Esophagus squamous epithelium (tissue), 4 donors: ENCODE results near the gene CHKB.
A peak's percentile ranks its signal among the peaks of the same experiment; 100 is the strongest.

Experiments used
- CTCF ChIP-seq, 6 experiments: fragments of 450-650 bp in 4 of 6; fragments of 200-600 bp in 2 of 6; sonication (generic) in 2 of 6; IDR thresholded peaks; one replicate each; pipeline ENCODE4 v1.5.1; 2016 to 2019; ENCODE audit warnings: antibody characterized with exemption in 6 of 6, mild to moderate bottlenecking in 4 of 6, moderate library complexity in 4 of 6
- POLR2A ChIP-seq, 4 donors: fragments of 450-650 bp; IDR thresholded peaks; one replicate each; pipeline ENCODE4 v1.6.1; 2017; ENCODE audit warnings: antibody characterized with exemption in 4 of 4, mild to moderate bottlenecking in 4 of 4, moderate library complexity in 3 of 4

- no peak for TF ChIP-seq POLR2A (IDR thresholded peaks at IDR 0.05)
- peak in 2 of 6 experiments; percentile 86 to 87 for TF ChIP-seq CTCF (IDR thresholded peaks at IDR 0.05)
Measured at GRCh38 chr22:50620593-50621355, 38.1 kb upstream of the CHKB start.
